Measurements from ENCODE around the gene CNPY3. TPM values are rescaled to one million over a fixed set of nuclear protein-coding genes. Genes with fewer than 3 reads are reported as not detected.
"Not testable (repeated sequence)": the region's sequence is repeated elsewhere in the genome, so short reads cannot be mapped to it uniquely, and the experiment has no call there.

CNPY3 gene
- total RNA-seq = 10 to 100 TPM; 23.3 to 37.9 (median 36.8) TPM

DNA sequence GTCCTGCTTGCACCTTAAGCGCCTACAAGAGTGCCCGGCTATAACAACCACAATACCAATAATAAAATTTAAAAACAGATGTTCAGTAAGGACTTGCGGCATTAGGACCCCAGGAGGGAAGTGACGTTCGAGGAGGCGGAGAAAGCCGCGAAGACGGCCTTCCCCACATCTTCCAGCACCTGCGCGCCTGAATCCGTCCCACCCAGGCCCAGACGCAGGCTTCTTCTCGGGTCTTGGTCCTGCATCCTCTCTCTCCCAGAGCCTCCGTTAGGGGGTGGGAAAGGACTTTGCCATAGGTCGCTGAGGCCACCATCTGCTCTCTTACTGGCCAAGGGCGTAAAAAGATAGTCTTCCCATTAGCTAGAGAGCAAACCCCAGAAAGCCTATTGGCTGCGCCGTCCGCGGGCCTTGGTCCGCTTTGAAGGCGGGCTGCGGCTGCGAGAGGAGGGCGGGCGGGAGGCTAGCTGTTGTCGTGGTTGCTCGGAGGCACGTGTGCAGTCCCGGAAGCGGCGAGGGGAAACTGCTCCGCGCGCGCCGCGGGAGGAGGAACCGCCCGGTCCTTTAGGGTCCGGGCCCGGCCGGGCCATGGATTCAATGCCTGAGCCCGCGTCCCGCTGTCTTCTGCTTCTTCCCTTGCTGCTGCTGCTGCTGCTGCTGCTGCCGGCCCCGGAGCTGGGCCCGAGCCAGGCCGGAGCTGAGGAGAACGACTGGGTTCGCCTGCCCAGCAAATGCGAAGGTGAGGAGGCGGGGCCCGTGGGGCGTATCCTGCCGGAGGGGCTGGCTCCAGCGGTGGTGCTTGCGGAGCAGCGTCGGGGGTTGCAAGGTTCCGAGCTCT, at the start of gene CNPY3:
CNPY3 (plus strand) TSS at position 495 of the 835 bp plus-strand sequence; CDS start at position 586, 91 bp downstream.
- Histone ChIP-seq H3K27me3 (peaks cover 17% of the 10 kb centered on the region), H3K36me3 (peaks cover 0 to 12% of the 10 kb centered on the region in 2 donors), H3K4me1 (peaks cover 4 to 52% (median 11%) of the 10 kb centered on the region in 3 donors), H3K4me3 (peak within 1 kb of the TSS; percentile 80 to 81), H3K9me3 (no peaks in the 10 kb centered on the region), H3K27ac (peak within 1 kb of the TSS; percentile 73 to 95 (median 90))
- TF ChIP-seq POLR2A (IDR thresholded peaks at IDR 0.05) (peak; percentile 44 to 68), EP300 (IDR thresholded peaks at IDR 0.05) (no peak), POLR2AphosphoS5 (IDR thresholded peaks at IDR 0.05) (peak; percentile 57)
- 0 to 1% methylated on average over 8 to 17 of the region's 63 CpGs for WGBS, 2 donors (ENCODE audit: low coverage in 1 of 2)
- ATAC-seq = peak; percentile 96

DNA sequence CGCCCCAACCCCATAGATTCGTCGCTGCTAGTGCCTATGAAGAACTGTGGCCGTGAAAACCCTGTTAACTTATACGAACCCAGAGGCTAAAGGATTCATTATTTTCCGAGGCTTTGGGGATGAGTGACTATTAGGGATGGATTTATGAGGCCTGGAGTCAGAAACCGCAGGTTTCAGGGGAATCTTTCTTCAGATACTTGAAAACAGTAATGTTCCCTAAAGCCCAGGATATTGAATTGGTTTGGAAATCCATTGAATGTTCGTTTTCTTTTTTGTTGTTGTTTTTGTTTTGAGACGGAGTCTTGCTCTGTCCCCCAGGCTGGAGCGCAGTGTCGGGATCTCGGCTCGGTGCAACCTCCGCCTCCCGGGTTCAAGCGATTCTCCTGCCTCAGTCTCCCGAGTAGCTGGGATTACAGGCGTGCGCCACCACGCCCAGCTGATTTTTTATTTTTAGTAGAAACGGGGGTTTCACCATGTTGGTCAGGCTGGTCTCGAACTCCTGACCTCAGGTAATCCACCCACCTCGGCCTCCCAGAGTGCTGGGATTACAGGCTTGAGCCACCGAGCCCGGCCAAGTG, 49.0 kb upstream of the CNPY3 start:
- not testable (repeated sequence) for H3K9me3 ChIP-seq, H3K27me3 ChIP-seq, ATAC-seq
- Histone ChIP-seq H3K36me3 (peaks cover 6 to 39% of the 10 kb centered on the region in 2 donors), H3K4me1 (peaks cover 0 to 48% (median 10%) of the 10 kb centered on the region in 3 donors), H3K4me3 (peak overlapping the region; percentile 64 to 68), H3K27ac (peak overlapping the region; percentile 88 to 99 (median 94))
- 15 to 17% methylated on average over 16 to 25 of the region's 25 CpGs for WGBS, 2 donors (ENCODE audit: low coverage in 1 of 2)

DNA sequence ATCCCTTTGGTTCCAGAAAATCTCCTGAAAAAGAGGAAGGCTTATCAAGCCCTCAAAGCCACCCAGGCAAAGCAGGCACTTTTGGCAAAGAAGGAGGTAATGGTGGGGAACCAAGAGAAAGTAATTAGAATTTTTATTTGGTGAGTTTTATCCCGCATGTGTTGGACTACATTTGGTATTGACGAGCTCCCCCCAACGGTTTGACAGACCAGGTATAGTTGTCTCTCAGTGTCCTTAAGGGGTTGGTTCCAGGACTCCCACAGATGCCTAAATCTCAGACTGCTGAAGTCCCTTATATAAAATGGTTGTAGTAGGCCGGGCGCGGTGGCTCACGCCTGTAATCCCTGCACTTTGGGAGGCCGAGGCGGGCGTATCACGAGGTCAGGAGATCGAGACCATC, 48.4 kb upstream of the CNPY3 start:
- H3K27me3 ChIP-seq, H3K9me3 ChIP-seq, ATAC-seq: not testable (repeated sequence)
- WGBS, 2 donors (ENCODE audit: low coverage in 1 of 2) = 65 to 89% methylated on average over 3 to 7 of the region's 12 CpGs
- H3K4me1 ChIP-seq = peaks cover 0 to 48% (median 10%) of the 10 kb centered on the region in 3 donors
- peak overlapping the region in 3 of 4 donors; percentile 88 to 94 (median 94) for H3K27ac ChIP-seq
- peaks cover 6 to 44% of the 10 kb centered on the region in 2 donors for H3K36me3 ChIP-seq
- peak overlapping the region in 1 of 2 donors; percentile 64 for H3K4me3 ChIP-seq

DNA sequence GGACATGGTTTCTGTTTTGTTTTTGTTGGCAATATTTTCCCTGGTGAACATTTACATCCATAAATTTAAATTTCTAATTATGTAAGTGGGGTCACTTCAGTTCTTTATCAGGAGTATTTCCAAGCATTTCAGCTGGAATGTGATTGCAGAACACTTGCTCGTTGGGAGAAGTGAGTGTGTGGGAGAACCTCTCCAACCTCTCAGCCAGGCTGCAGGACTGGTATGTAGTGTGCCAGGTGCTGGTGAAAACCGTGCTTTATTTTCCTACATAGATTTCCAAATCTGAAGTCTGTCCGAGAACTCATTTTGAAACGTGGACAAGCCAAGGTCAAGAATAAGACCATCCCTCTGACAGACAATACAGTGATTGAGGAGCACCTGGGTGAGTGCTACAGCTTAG, 43.6 kb upstream of the CNPY3 start:
- H3K36me3 ChIP-seq = peaks cover 6 to 77% of the 10 kb centered on the region in 2 donors
- no peaks in the 10 kb centered on the region for H3K9me3 ChIP-seq
- no peak overlapping the region for H3K27ac ChIP-seq
- peaks cover 0 to 36% (median 12%) of the 10 kb centered on the region in 3 donors for H3K4me1 ChIP-seq
- H3K4me3 ChIP-seq = no peak overlapping the region
- 50 to 71% methylated on average over 3 to 4 of the region's 4 CpGs for WGBS, 2 donors (ENCODE audit: low coverage in 1 of 2)
- no peak for ATAC-seq
- TF ChIP-seq, protein P1, sequence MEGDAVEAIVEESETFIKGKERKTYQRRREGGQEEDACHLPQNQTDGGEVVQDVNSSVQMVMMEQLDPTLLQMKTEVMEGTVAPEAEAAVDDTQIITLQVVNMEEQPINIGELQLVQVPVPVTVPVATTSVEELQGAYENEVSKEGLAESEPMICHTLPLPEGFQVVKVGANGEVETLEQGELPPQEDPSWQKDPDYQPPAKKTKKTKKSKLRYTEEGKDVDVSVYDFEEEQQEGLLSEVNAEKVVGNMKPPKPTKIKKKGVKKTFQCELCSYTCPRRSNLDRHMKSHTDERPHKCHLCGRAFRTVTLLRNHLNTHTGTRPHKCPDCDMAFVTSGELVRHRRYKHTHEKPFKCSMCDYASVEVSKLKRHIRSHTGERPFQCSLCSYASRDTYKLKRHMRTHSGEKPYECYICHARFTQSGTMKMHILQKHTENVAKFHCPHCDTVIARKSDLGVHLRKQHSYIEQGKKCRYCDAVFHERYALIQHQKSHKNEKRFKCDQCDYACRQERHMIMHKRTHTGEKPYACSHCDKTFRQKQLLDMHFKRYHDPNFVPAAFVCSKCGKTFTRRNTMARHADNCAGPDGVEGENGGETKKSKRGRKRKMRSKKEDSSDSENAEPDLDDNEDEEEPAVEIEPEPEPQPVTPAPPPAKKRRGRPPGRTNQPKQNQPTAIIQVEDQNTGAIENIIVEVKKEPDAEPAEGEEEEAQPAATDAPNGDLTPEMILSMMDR (IDR thresholded peaks at IDR 0.05) = no peak
- TF ChIP-seq POLR2A (IDR thresholded peaks at IDR 0.05) (no peak), EP300 (IDR thresholded peaks at IDR 0.05) (no peak), POLR2AphosphoS5 (IDR thresholded peaks at IDR 0.05) (no peak)
- no peaks in the 10 kb centered on the region for H3K27me3 ChIP-seq

GRCh38 chr6:42888201-42888600, 41.1 kb upstream of the CNPY3 start:
- not testable (repeated sequence) for ATAC-seq, H3K27me3 ChIP-seq, H3K4me3 ChIP-seq, H3K9me3 ChIP-seq, H3K27ac ChIP-seq
- Histone ChIP-seq H3K4me1 (peaks cover 0 to 19% (median 4%) of the 10 kb centered on the region in 3 donors), H3K36me3 (peaks cover 6 to 60% of the 10 kb centered on the region in 2 donors)
- 84 to 100% methylated on average over 2 to 3 of the region's 4 CpGs for WGBS, 2 donors (ENCODE audit: low coverage in 1 of 2)

DNA sequence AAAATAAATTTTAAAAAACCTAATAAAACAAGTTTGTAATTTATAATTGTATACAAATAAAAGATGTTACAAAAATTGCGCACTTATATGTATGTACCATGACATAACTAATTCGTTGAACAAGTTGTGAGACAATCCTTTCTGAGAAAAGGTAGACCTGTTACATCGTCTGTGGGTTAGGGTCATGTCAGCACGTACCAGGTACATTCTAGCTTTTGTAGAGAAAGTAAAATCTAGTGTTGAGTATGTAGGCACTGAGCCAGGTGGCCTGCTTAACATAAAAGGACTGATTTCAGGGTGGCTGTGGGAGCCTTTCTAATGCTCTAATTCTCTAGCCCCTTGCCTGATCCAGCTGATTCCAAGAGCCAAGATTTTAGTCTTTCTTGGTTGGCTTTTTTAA, 39.5 kb upstream of the CNPY3 start:
- no peak for ATAC-seq
- peak overlapping the region; percentile 83 to 95 (median 92) for H3K27ac ChIP-seq

More for the DNA sequence above, 39.5 kb upstream of the CNPY3 start:
- WGBS, 2 donors (ENCODE audit: low coverage in 1 of 2) = 37 to 46% methylated on average over 4 of the region's 4 CpGs
- peak overlapping the region; percentile 93 to 96 for H3K4me3 ChIP-seq
- no peaks in the 10 kb centered on the region for H3K27me3 ChIP-seq
- TF ChIP-seq POLR2A (IDR thresholded peaks at IDR 0.05) (no peak), EP300 (IDR thresholded peaks at IDR 0.05) (no peak), POLR2AphosphoS5 (IDR thresholded peaks at IDR 0.05) (no peak)
- TF ChIP-seq, protein P1 (IDR thresholded peaks at IDR 0.05) = no peak
- no peaks in the 10 kb centered on the region for H3K9me3 ChIP-seq
- peaks cover 0 to 17% (median 4%) of the 10 kb centered on the region in 3 donors for H3K4me1 ChIP-seq
- peaks cover 0 to 44% of the 10 kb centered on the region in 2 donors for H3K36me3 ChIP-seq

Data from gastroesophageal sphincter (tissue), 4 donors.